GM18520 (cell line): ENCODE results near the gene MAGI2.

ENCODE experiments used
- ATAC-seq: cut with Tn5 transposase; IDR thresholded peaks from one replicate; pipeline ENCODE4 v1.9.1; 2021; ENCODE audit not compliant: unreplicated experiment

MAGI2 gene

GRCh38 chr7:78396210-78396609 is 1057.3 kb downstream of the MAGI2 start:
- ATAC-seq, result no peak

DNA sequence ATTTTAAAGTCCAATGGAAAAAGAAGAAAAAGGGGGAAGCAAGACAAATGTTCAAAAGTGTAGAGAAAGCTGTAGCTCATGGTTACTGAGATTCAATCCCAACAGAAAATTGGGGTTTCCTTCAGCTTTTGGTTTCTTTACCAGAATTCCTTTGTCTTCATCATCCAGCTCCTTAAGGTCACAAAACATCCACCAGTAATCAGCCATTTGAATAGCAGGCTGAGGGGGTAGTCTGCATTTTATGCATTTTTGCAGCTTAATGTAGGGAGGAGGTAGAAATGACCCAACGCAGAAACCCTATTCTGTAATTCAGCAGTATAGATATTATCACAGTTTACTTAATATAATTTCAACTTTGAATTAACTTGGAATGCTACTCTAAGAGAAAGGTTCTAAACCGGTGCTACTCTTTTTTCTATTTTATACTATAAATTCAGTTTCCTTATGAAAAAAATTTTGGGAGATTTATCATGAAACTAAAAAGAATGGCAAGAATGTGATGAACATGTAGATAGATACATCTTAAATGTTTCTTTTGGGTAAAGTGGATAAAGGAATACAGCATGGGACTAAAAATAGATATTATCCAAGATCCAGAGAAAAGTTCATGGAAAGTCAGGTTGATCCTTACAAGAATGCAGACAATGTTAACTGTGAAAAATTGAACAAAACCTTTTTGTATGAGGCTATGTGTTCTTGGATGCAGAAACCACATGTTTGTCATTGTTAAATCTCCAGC is 1058.0 kb downstream of the MAGI2 start:
- no peak for ATAC-seq

GRCh38 chr7:78389022-78389421 is 1064.4 kb downstream of the MAGI2 start:
- no peak for ATAC-seq

- ATAC-seq, result no peak
Observed at GRCh38 chr7:78386520-78386919, 1066.9 kb downstream of the MAGI2 start.

DNA sequence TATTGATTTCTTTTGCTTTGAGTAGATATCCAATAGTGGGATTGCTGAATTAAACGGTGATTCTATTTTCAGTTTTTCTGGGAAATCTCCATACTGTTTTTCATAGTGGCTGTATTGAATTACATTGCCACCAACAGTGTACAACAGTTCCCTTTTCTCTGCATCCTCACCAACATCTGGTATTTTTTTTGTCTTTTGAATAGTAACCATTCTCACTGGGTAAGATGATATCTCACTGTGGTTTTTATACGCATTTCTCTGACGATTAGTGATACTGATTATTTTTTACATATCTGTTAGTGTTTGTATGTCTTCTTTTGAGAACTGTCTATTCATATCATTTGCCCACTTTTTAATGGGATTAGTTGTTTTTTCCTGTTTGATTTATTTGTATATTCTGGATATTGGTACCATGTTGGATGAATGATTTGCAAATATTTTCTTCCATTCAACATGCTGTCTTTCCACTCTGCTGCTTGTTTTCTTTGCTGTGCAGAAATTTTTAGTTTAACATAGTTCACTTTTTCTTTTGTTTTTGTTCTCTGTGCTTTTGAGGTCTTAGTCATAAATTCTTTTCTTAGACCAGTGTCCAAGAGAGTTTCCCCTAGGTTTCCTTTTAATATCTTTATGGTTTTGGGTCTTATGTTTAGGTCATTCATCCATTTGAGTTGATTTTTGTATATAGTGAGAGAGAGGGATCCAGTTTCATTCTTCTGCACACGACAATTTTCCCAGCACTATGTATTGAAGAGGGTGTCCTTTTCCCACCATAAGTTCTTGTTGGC is 1070.2 kb downstream of the MAGI2 start:
- ATAC-seq, result no peak

DNA sequence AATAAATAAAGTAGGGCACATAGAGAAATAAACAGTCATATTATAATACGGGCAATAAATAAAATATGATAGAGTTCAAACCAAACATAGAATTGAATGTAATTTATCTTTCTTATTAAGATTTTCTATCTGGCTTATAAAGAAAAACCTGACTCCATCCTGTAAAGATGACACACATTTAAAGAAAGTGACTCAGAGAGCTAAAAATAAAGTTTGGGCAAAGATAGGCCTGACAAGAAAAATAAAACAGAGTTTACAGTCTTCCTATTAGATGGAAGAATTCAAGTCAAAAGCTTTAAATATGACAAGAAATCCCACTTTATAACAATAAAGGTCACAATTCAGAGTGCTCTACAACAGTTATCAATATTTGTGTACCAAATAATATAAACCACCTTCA is 1074.3 kb downstream of the MAGI2 start:
- no peak for ATAC-seq

DNA sequence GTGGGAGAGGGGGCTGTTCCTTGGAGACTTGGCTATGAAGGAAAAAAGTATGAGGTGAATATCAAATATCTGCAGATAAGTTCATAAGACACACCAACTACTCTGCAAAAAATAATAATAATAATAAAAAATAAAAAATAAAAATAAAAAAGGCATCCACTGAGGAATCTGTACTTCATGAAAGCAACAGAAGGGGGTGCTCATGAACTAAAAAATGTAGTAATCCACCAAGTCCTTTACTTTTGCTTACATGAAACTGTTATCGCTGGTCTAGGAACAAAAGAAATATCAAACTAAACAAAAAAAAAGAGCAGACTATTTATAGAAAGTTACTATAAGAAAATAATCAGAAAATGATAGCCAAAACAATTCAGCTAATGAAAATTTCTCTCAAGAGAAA is 1075.9 kb downstream of the MAGI2 start:
- ATAC-seq, result no peak

GRCh38 chr7:78370936-78371335 is 1082.5 kb downstream of the MAGI2 start:
- ATAC-seq, result no peak

- ATAC-seq, result no peak
Observed at GRCh38 chr7:78368771-78369170, 1084.7 kb downstream of the MAGI2 start.

DNA sequence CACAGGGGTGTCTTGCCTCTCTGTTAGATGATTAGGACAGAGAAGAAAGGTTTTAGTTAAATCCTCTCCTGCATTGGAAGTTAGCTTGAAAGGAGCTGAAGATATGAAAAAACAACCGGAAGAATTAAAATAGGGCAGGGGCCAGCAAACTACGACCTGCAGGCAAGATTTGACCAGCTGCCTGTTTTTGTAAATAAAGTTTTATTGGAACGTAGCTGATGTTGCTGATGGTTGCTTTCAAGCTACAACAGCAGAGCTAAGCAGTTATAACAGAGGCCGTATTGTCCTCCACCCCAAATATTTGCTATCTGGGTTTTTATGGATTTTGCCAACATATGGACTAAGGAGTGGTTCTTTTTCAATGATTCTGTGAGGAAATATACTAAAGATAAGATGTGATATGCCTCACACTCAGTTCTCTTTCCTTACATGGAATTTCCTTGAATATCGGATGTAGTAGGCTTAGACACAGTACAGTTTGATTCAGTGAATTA is 1086.1 kb downstream of the MAGI2 start:
- no peak for ATAC-seq

DNA sequence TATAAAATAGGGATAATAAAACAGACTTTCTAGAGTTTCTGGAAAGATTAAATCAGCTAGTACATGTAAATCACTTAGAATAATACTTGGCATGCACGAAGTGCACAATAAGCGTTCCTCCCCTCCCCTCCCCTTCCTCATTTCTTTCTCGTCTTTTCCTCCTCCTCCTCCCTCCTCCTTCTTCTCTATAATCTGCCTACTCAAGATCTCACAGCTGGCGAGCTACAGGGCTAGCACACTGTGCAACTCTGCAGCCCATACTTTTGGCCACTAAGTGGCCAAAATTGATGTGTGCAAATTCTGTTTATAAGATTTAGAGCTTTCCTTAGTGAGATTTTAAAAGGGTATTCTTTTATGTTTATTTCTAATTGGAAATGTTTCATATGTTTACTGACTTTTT is 1089.6 kb downstream of the MAGI2 start:
- no peak for ATAC-seq

DNA sequence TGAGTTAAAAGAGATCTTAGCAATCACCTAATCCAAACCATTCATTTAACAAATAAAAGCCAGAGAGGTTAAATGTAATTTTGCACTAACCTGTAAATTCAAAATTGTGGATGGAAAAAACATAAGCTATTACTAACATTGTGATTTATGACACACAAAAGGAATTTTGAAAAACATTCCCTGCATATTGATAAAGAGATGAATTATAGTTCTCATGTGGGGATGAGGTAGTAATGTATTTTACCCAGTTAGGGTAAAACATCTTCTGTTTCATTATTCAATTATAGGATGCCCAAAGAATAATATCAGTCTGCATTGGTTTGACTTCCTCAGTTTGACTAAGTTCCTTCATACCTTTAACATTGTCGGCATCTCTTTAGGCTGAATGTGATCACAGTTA is 1093.6 kb downstream of the MAGI2 start:
- no peak for ATAC-seq

GRCh38 chr7:78357709-78358108 is 1095.8 kb downstream of the MAGI2 start:
- ATAC-seq, result no peak

DNA sequence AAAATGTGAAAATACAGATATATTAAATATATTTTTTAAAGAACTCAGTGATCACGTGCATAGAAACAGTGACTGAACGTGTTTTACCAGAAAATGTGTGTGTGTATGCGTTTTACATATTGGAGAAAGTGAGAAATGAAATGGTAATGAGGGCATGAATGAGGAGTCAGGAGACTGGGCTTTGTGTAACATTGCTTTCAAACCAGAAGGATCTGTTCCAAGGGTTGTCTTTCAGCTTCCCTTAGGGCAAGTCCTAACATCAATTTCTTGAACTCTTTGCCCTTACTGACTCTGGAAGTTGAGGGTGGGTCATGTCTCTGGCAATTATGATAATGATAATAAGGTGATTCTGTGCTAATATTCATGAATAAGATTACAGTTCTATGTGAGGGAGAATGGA is 1097.6 kb downstream of the MAGI2 start:
- no peak for ATAC-seq

DNA sequence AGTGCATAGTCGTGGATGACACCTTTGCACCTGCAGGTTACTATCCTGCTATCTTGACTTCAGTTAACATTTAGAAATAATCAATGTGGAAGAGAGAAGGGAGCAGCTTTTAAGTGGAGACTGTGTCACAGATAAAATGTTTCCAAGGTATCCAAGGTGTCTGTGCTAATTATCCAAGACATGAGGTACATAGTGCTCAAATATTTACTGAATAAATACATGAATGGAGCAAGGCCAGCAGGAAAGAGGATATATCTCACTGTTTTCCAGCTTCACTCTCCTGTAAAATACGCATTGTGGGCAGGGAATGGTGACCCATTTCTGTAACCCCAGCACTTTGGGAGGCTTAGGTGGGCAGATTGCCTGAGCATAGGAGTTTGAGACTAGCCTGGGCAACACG is 1102.5 kb downstream of the MAGI2 start:
- ATAC-seq, result no peak

DNA sequence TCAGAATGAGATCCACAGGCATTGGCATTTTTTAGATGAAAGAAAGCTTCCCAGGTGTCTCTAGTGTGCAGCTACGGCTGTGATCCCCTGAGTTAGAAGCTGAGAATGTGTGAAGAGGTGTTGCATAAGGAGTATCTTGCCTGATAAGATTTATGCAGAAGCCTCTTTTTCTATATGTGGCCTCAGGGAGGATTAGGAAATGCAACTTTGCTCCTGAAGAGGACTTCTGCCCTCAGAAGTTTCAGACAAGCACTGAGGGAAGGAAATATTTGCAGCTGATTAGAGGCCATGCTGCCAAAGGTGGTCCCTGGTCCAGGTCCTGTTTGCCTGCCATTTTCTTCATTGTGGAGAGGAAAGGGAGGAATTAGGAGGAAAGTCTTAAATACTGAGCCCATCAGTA is 1103.1 kb downstream of the MAGI2 start:
- no peak for ATAC-seq

DNA sequence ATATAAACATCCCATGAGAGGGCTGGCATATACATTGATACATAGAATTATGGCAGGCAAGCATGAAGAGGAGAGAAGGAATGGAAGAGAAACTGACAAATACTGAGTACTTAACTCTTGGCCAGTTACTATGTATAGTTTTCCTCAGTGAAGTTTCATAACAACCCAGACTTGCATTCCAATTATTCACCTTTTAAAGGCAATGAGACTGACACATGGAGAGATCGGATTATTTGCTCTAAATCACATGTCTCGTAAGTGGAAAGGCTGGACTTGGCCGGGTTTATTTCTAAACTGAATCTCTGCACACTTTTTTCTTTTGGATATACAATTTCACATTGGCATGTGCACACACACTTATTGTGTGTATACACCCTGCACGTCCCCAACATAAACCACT is 1106.6 kb downstream of the MAGI2 start:
- no peak for ATAC-seq

DNA sequence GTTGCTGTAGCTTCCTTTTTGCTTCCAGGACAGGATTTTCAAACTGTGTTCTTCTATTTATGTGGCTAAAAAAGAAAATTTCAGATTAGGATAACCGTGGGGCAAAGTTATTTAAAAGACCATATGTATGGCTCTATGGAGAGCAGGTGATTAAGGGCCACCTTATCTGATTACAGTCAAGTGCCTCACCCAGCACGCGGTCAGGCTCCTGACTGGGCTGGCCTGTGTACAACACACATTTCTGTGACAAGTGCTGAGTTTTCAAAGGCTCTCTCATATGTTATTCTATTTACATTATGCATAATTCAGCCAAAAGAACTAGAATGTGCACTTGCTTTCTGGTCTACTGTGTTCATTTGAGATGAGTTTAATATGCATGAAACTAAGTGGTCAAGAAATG is 1107.5 kb downstream of the MAGI2 start:
- ATAC-seq, result no peak

- ATAC-seq, result no peak
Observed at GRCh38 chr7:78345293-78345911, 1108.1 kb downstream of the MAGI2 start.

GRCh38 chr7:78334426-78334825 is 1119.0 kb downstream of the MAGI2 start:
- ATAC-seq, result no peak

DNA sequence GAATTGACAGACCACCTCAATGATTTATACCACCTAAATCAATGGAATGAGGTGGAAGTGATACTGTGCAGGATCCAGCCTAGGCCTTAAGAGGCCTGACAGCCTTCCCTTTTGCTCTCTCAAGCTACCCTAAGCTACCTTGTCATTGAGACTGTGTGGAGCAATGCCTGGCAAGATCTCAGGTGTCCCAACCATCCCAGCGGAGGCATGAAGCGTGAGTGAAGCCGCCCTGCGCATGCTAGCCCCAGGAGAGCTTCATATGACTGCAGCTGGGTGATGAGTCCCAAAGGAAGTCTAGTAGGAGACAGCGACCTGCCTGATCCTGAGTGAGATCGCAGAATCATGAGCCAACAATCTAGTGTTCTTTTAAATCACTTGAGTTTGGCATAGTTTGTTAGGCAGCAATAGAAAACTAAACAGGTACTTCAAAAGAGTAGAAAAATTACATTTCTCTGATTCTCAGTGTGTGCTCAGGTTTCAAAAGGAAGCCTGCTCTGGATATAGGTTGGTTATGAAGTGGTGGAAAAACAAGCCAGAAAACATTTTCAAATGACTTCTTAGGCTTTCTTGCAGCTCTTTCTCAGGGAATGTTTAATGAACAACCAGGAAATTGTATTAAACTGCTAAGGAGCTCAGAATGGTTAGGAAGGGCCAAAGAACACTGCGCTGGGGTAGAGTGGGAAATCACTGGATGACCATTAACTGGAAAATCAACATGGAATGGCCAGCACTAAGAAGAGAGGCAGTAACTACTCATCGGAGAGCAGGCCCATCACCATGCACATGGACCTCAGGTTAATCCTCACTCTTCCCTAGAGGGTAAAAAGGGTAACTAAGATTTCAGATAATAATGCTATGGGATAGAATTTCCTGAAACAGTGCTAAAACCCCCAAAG is 1119.7 kb downstream of the MAGI2 start:
- ATAC-seq, result no peak
